SK-N-SH treated with all-trans-retinoic acid at 6 μM for 48 hours (cell line): ENCODE data around the gene RNF43.

Experiments
- ATAC-seq: fragments of 200-7000 bp; cut with Tn5 transposase; 3 replicates; pipeline ENCODE4 v1.9.1; 2020; ENCODE audit warnings: mild to moderate bottlenecking, moderate library complexity
- ARNTL ChIP-seq: fragments of 450-650 bp; formaldehyde crosslinking; IDR thresholded peaks from 2 replicates; pipeline ENCODE4 v1.5.0; 2020; ENCODE audit warnings: low read depth, mild to moderate bottlenecking, moderate library complexity, borderline replicate concordance
- BACH2 ChIP-seq: fragments of 250-450 bp; sonication (Bioruptor Pico); IDR thresholded peaks from 2 replicates; pipeline ENCODE4 v1.9.0; 2021; ENCODE audit warnings: mild to moderate bottlenecking, borderline replicate concordance
- CREB5 ChIP-seq: fragments of 250-450 bp; sonication (Bioruptor Pico); IDR thresholded peaks from 2 replicates; pipeline ENCODE4 v1.5.1; 2020; ENCODE audit warnings: low read depth, mild to moderate bottlenecking, moderate library complexity
- CSDC2 ChIP-seq: fragments of 250-450 bp; sonication (Bioruptor Pico); IDR thresholded peaks from 2 replicates; pipeline ENCODE4 v1.5.0; 2020; ENCODE audit warnings: mild to moderate bottlenecking, moderate library complexity
- CSRNP3 ChIP-seq: fragments of 250-450 bp; sonication (Bioruptor Pico); IDR thresholded peaks from 2 replicates; pipeline ENCODE4 v1.5.1; 2021; ENCODE audit warnings: mild to moderate bottlenecking, moderate library complexity
- ESRRG ChIP-seq: fragments of 250-450 bp; sonication (Bioruptor Pico); IDR thresholded peaks from 2 replicates; pipeline ENCODE4 v1.6.1; 2021; ENCODE audit warnings: mild to moderate bottlenecking
- GLIS3 ChIP-seq: fragments of 250-450 bp; sonication (Bioruptor Pico); IDR thresholded peaks from 2 replicates; pipeline ENCODE4 v1.5.0; 2020; ENCODE audit warnings: mild to moderate bottlenecking, moderate library complexity
- OSR1 ChIP-seq: fragments of 250-450 bp; sonication (Bioruptor Pico); IDR thresholded peaks from 2 replicates; pipeline ENCODE4 v1.8.0; 2022; ENCODE audit warnings: moderate library complexity, mild to moderate bottlenecking, inconsistent platforms
- PATZ1 ChIP-seq: fragments of 250-450 bp; sonication (Bioruptor Pico); IDR thresholded peaks from 2 replicates; pipeline ENCODE4 v1.8.0; 2020; ENCODE audit warnings: mild to moderate bottlenecking, moderate library complexity, borderline replicate concordance
- POU6F1 ChIP-seq: fragments of 250-450 bp; sonication (Bioruptor Pico); IDR thresholded peaks from 2 replicates; pipeline ENCODE4 v1.8.0; 2021; ENCODE audit warnings: low read depth, mild to moderate bottlenecking, moderate library complexity, borderline replicate concordance
- PPARA ChIP-seq: fragments of 250-450 bp; sonication (Bioruptor Pico); IDR thresholded peaks from 2 replicates; pipeline ENCODE4 v1.5.0; 2020; ENCODE audit warnings: mild to moderate bottlenecking, borderline replicate concordance
- RARB ChIP-seq: fragments of 250-450 bp; sonication (Bioruptor Pico); IDR thresholded peaks from 2 replicates; pipeline ENCODE4 v1.8.0; 2021; ENCODE audit warnings: mild to moderate bottlenecking, moderate library complexity
- SNAI2 ChIP-seq: fragments of 250-450 bp; sonication (Bioruptor Pico); IDR thresholded peaks from 2 replicates; pipeline ENCODE4 v1.5.0; 2020; ENCODE audit warnings: mild to moderate bottlenecking, moderate library complexity
- TOX ChIP-seq: fragments of 250-450 bp; sonication (Bioruptor Pico); IDR thresholded peaks from 2 replicates; pipeline ENCODE4 v1.8.0; 2021; ENCODE audit warnings: mild to moderate bottlenecking, moderate library complexity, borderline replicate concordance
- TSHZ2 ChIP-seq: fragments of 250-450 bp; sonication (Bioruptor Pico); IDR thresholded peaks from 2 replicates; pipeline ENCODE4 v1.5.0; 2020; ENCODE audit warnings: mild to moderate bottlenecking, moderate library complexity
- ZFP3 ChIP-seq: fragments of 250-450 bp; sonication (Bioruptor Pico); IDR thresholded peaks from 2 replicates; pipeline ENCODE4 v1.5.0; 2020; ENCODE audit warnings: mild to moderate bottlenecking, moderate library complexity
- ZFP30 ChIP-seq: fragments of 450-650 bp; formaldehyde crosslinking; IDR thresholded peaks from 2 replicates; pipeline ENCODE4 v1.5.0; 2022; ENCODE audit warnings: mild to moderate bottlenecking, moderate library complexity
- ZNF565 ChIP-seq: fragments of 450-650 bp; formaldehyde crosslinking; conservative IDR thresholded peaks from 2 replicates; pipeline ENCODE4 v1.5.0; 2020; ENCODE audit warnings: low read depth, mild to moderate bottlenecking, moderate library complexity
- ZNF70 ChIP-seq: fragments of 450-650 bp; formaldehyde crosslinking; IDR thresholded peaks from 2 replicates; pipeline ENCODE4 v1.5.0; 2020; ENCODE audit warnings: mild to moderate bottlenecking, moderate library complexity
- ZNF8 ChIP-seq: fragments of 450-650 bp; formaldehyde crosslinking; IDR thresholded peaks from 2 replicates; pipeline ENCODE4 v1.5.0; 2020; ENCODE audit warnings: mild to moderate bottlenecking, moderate library complexity

The RNF43 gene

GRCh38 chr17:58403311-58403710 lies 14.0 kb downstream of the RNF43 start:
- ATAC-seq = no peak
- no peak for TF ChIP-seq ZNF8 (CRISPR knock-in tag)
- TF ChIP-seq ZNF70 (CRISPR knock-in tag) = no peak
- TF ChIP-seq POU6F1 (CRISPR knock-in tag) = no peak
- TF ChIP-seq TOX (CRISPR knock-in tag) = no peak
- TF ChIP-seq GLIS3 (CRISPR knock-in tag) = no peak
- no peak for TF ChIP-seq ZFP3 (CRISPR knock-in tag)
- no peak for TF ChIP-seq ARNTL (CRISPR knock-in tag)
- TF ChIP-seq CSRNP3 (CRISPR knock-in tag) = no peak
- TF ChIP-seq SNAI2 (CRISPR knock-in tag) = no peak
- no peak for TF ChIP-seq OSR1 (CRISPR knock-in tag)
- no peak for TF ChIP-seq ZFP30 (CRISPR knock-in tag)
- no peak for TF ChIP-seq RARB (CRISPR knock-in tag)
- no peak for TF ChIP-seq CSDC2 (CRISPR knock-in tag)
- TF ChIP-seq PPARA (CRISPR knock-in tag) = no peak
- no peak for TF ChIP-seq ZNF565 (CRISPR knock-in tag)
- no peak for TF ChIP-seq CREB5 (CRISPR knock-in tag)

GRCh38 chr17:58402679-58403078 lies 14.7 kb downstream of the RNF43 start:
- ATAC-seq = no peak
- TF ChIP-seq ARNTL (CRISPR knock-in tag) (no peak), BACH2 (CRISPR knock-in tag) (no peak)

GRCh38 chr17:58402047-58402446 lies 15.3 kb downstream of the RNF43 start:
- TF ChIP-seq TOX (CRISPR knock-in tag) (no peak), GLIS3 (CRISPR knock-in tag) (no peak), PATZ1 (CRISPR knock-in tag) (no peak), OSR1 (CRISPR knock-in tag) (no peak), TSHZ2 (no peak), ARNTL (CRISPR knock-in tag) (no peak), CSDC2 (CRISPR knock-in tag) (no peak), SNAI2 (CRISPR knock-in tag) (no peak), ESRRG (CRISPR knock-in tag) (no peak), ZFP3 (CRISPR knock-in tag) (no peak), BACH2 (CRISPR knock-in tag) (no peak), ZNF8 (CRISPR knock-in tag) (no peak), ZFP30 (CRISPR knock-in tag) (no peak), CREB5 (CRISPR knock-in tag) (no peak), PPARA (CRISPR knock-in tag) (no peak), CSRNP3 (CRISPR knock-in tag) (no peak)
- no peak for ATAC-seq
